ENCODE results near the gene MYH14. TPM values are rescaled to one million over a fixed set of nuclear protein-coding genes. Genes with fewer than 3 reads are reported as not detected.
A peak's percentile ranks its signal among the peaks of the same experiment; 100 is the strongest.

The MYH14 gene
- total RNA-seq, 4 donors from 2014 or later, result 139 to 475 (median 333) TPM

- no peak for DNase-seq
- TF ChIP-seq CTCF (IDR thresholded peaks at IDR 0.05), result no peak
- no peak for TF ChIP-seq POLR2A (IDR thresholded peaks at IDR 0.05)
- Histone ChIP-seq H3K9me3 (peaks cover 0 to 4% (median 0%) of the 10 kb centered on the region in 4 donors), H3K36me3 (no peaks in the 10 kb centered on the region), H3K27ac (no peak within 1 kb of the TSS), H3K4me3 (no peak within 1 kb of the TSS), H3K27me3 (no peaks in the 10 kb centered on the region), H3K4me1 (peaks cover 0 to 6% (median 2%) of the 10 kb centered on the region in 4 donors)
These were observed 40.4 kb upstream of the MYH14 start, which contains the start of gene IZUMO2 for GRCh38 chr19:50162988-50163387. IZUMO2 (minus strand) TSS chr19:50163281; CDS start chr19:50163194, 87 bp downstream.

GRCh38 chr19:50167314-50167721 is 36.1 kb upstream of the MYH14 start:
- Histone ChIP-seq H3K27me3 (no peaks in the 10 kb centered on the region), H3K27ac (peak overlapping the region in 1 of 4 donors; percentile 30), H3K4me1 (peaks cover 0 to 11% (median 2%) of the 10 kb centered on the region in 4 donors), H3K4me3 (no peak overlapping the region), H3K36me3 (no peaks in the 10 kb centered on the region), H3K9me3 (no peaks in the 10 kb centered on the region)
- peak in 2 of 3 donors; percentile 56 to 60 for DNase-seq
- peak in 1 of 6 experiments; percentile 11 for TF ChIP-seq CTCF (IDR thresholded peaks at IDR 0.05)
- no peak for TF ChIP-seq POLR2A (IDR thresholded peaks at IDR 0.05)

- no peaks in the 10 kb centered on the region for H3K9me3 ChIP-seq
- TF ChIP-seq POLR2A (IDR thresholded peaks at IDR 0.05) (no peak), CTCF (IDR thresholded peaks at IDR 0.05) (no peak)
- H3K36me3 ChIP-seq, result no peaks in the 10 kb centered on the region
- H3K4me3 ChIP-seq, result no peak overlapping the region
- H3K27me3 ChIP-seq, result no peaks in the 10 kb centered on the region
- H3K4me1 ChIP-seq, result peaks cover 0 to 17% (median 2%) of the 10 kb centered on the region in 4 donors
- no peak for DNase-seq
- no peak overlapping the region for H3K27ac ChIP-seq
These were observed 31.7 kb upstream of the MYH14 start for GRCh38 chr19:50171752-50172151.

GRCh38 chr19:50172726-50173125 is 30.7 kb upstream of the MYH14 start:
- no peak for DNase-seq
- H3K4me3 ChIP-seq, result no peak overlapping the region
- peaks cover 0 to 11% (median 0%) of the 10 kb centered on the region in 4 donors for H3K4me1 ChIP-seq
- H3K27me3 ChIP-seq, result no peaks in the 10 kb centered on the region
- H3K36me3 ChIP-seq, result no peaks in the 10 kb centered on the region
- H3K9me3 ChIP-seq, result no peaks in the 10 kb centered on the region
- no peak for TF ChIP-seq POLR2A (IDR thresholded peaks at IDR 0.05)
- peak overlapping the region in 3 of 4 donors; percentile 71 to 89 (median 86) for H3K27ac ChIP-seq

GRCh38 chr19:50173127-50173526 is 30.3 kb upstream of the MYH14 start:
- no peaks in the 10 kb centered on the region for H3K36me3 ChIP-seq
- peaks cover 0 to 13% (median 0%) of the 10 kb centered on the region in 4 donors for H3K4me1 ChIP-seq
- H3K27me3 ChIP-seq, result no peaks in the 10 kb centered on the region
- H3K9me3 ChIP-seq, result no peaks in the 10 kb centered on the region
- peak overlapping the region in 3 of 4 donors; percentile 71 to 89 (median 86) for H3K27ac ChIP-seq
- peak in 2 of 3 donors; percentile 83 for DNase-seq
- peak in 1 of 2 donors; percentile 77 for TF ChIP-seq POLR2A (IDR thresholded peaks at IDR 0.05)
- no peak for TF ChIP-seq CTCF (IDR thresholded peaks at IDR 0.05)
- peak overlapping the region in 1 of 4 donors; percentile 5 for H3K4me3 ChIP-seq

- H3K36me3 ChIP-seq, result no peaks in the 10 kb centered on the region
- H3K27me3 ChIP-seq, result no peaks in the 10 kb centered on the region
- peaks cover 0 to 16% (median 2%) of the 10 kb centered on the region in 4 donors for H3K4me1 ChIP-seq
- peak overlapping the region in 1 of 4 donors; percentile 86 for H3K27ac ChIP-seq
- H3K4me3 ChIP-seq, result no peak overlapping the region
- TF ChIP-seq POLR2A (IDR thresholded peaks at IDR 0.05), result no peak
- no peak for TF ChIP-seq CTCF (IDR thresholded peaks at IDR 0.05)
- H3K9me3 ChIP-seq, result no peaks in the 10 kb centered on the region
- no peak for DNase-seq
These were observed 29.2 kb upstream of the MYH14 start for GRCh38 chr19:50174100-50174793.
